Loucy (cell line): ENCODE data around the gene MOB3C.

Experiments used
- H2AFZ ChIP-seq: fragments of 200-600 bp; sonication (generic); 2 replicates; pipeline ENCODE4 v1.6.0; 2016; ENCODE audit warnings: antibody characterized with exemption, mild to moderate bottlenecking, low read length, moderate library complexity
- H3F3A ChIP-seq: fragments of 200-600 bp; 2 replicates; pipeline ENCODE4 v1.6.0; 2016; ENCODE audit warnings: antibody characterized with exemption, low read depth, mild to moderate bottlenecking
- H3K27me3 ChIP-seq: fragments of 200-600 bp; sonication (generic); 2 replicates; pipeline ENCODE4 v1.6.1; 2014; ENCODE audit warnings: low read length, mild to moderate bottlenecking; ENCODE audit not compliant: insufficient read depth, poor library complexity, severe bottlenecking
- H3K36me3 ChIP-seq: fragments of 200-600 bp; sonication (generic); 2 replicates; pipeline ENCODE4 v1.6.1; 2016; ENCODE audit warnings: low read length; ENCODE audit not compliant: insufficient read depth
- H3K4me1 ChIP-seq: fragments of 200-600 bp; sonication (generic); 2 replicates; pipeline ENCODE4 v1.5.1; 2014; ENCODE audit warnings: low read length, mild to moderate bottlenecking; ENCODE audit not compliant: insufficient read depth, poor library complexity, severe bottlenecking
- H3K4me2 ChIP-seq: fragments of 200-600 bp; sonication (generic); 2 replicates; pipeline ENCODE4 v1.6.0; 2014; ENCODE audit warnings: antibody characterized with exemption, low read length, low read depth, mild to moderate bottlenecking; ENCODE audit not compliant: poor library complexity, severe bottlenecking
- H3K4me3 ChIP-seq: fragments of 200-600 bp; sonication (generic); 2 replicates; pipeline ENCODE4 v1.5.1; 2014; ENCODE audit warnings: low read length, mild to moderate bottlenecking, mixed read lengths; ENCODE audit not compliant: poor library complexity, severe bottlenecking
- H3K79me2 ChIP-seq: fragments of 200-600 bp; sonication (generic); 2 replicates; pipeline ENCODE4 v1.6.1; 2014; ENCODE audit warnings: low read length; ENCODE audit not compliant: insufficient read depth
- H3K9ac ChIP-seq: fragments of 200-600 bp; sonication (generic); 2 replicates; pipeline ENCODE4 v1.6.0; 2014; ENCODE audit warnings: mild to moderate bottlenecking, low read depth, low read length, moderate library complexity; ENCODE audit not compliant: poor library complexity, severe bottlenecking
- H3K9me2 ChIP-seq: fragments of 200-600 bp; sonication (generic); replicated peaks from 2 replicates; pipeline ENCODE4 v1.6.1; 2016; ENCODE audit warnings: low read depth, low read length, mixed read lengths
- H3K9me3 ChIP-seq: fragments of 200-600 bp; sonication (generic); 2 replicates; pipeline ENCODE4 v1.6.1; 2014; ENCODE audit warnings: mild to moderate bottlenecking, antibody characterized with exemption, low read length, low read depth; ENCODE audit not compliant: insufficient read depth
- H4K20me1 ChIP-seq: fragments of 200-600 bp; sonication (generic); 2 replicates; pipeline ENCODE4 v1.6.0; 2014; ENCODE audit warnings: antibody characterized with exemption, low read length, mild to moderate bottlenecking; ENCODE audit not compliant: insufficient read depth, poor library complexity, severe bottlenecking
- CTCF ChIP-seq: fragments of 200-600 bp; sonication (generic); conservative IDR thresholded peaks from 2 replicates; pipeline ENCODE4 v1.5.1; 2014; ENCODE audit warnings: mild to moderate bottlenecking, antibody characterized with exemption, low read length
- EZH2phosphoT487 ChIP-seq: fragments of 200-600 bp; IDR thresholded peaks from 2 replicates; pipeline ENCODE4 v1.6.1; 2018; ENCODE audit warnings: antibody characterized with exemption, mild to moderate bottlenecking, moderate library complexity, borderline replicate concordance

Gene MOB3C

GRCh38 chr1:46622344-46622743, 5.7 kb upstream of the MOB3C start:
- Histone ChIP-seq H3K4me2 (no peak overlapping the region), H3K79me2 (no peaks in the 10 kb centered on the region), H2AFZ (no peak overlapping the region), H3K27me3 (no peaks in the 10 kb centered on the region), H3F3A (no peaks in the 10 kb centered on the region), H3K9me3 (no peaks in the 10 kb centered on the region), H3K4me1 (peaks cover 32% of the 10 kb centered on the region), H3K4me3 (no peak overlapping the region), H3K9ac (no peak overlapping the region), H3K36me3 (no peaks in the 10 kb centered on the region), H4K20me1 (no peaks in the 10 kb centered on the region), H3K9me2 (no peaks in the 10 kb centered on the region)
- TF ChIP-seq CTCF (peak; percentile 82), EZH2phosphoT487 (no peak)

- Histone ChIP-seq H3K27me3 (no peaks in the 10 kb centered on the region), H3K36me3 (no peaks in the 10 kb centered on the region), H3K4me1 (peaks cover 36% of the 10 kb centered on the region), H3K9me2 (no peaks in the 10 kb centered on the region), H3K9ac (no peak overlapping the region), H3K79me2 (no peaks in the 10 kb centered on the region), H3K4me2 (no peak overlapping the region), H3K9me3 (no peaks in the 10 kb centered on the region), H3K4me3 (no peak overlapping the region), H2AFZ (no peak overlapping the region), H3F3A (no peaks in the 10 kb centered on the region), H4K20me1 (no peaks in the 10 kb centered on the region)
- TF ChIP-seq CTCF (no peak), EZH2phosphoT487 (no peak)
Observed at GRCh38 chr1:46621930-46622329, 5.3 kb upstream of the MOB3C start.

GRCh38 chr1:46619656-46620258, 3.1 kb upstream of the MOB3C start:
- Histone ChIP-seq H3K27me3 (no peaks in the 10 kb centered on the region), H3K9me2 (no peaks in the 10 kb centered on the region), H4K20me1 (no peaks in the 10 kb centered on the region), H3K4me1 (peaks cover 53% of the 10 kb centered on the region), H3K9me3 (no peaks in the 10 kb centered on the region), H3F3A (no peaks in the 10 kb centered on the region), H3K9ac (no peak overlapping the region), H3K79me2 (peaks cover 12% of the 10 kb centered on the region; the same call in 1 of the 2 replicates), H3K36me3 (no peaks in the 10 kb centered on the region), H3K4me2 (no peak overlapping the region), H2AFZ (no peak overlapping the region), H3K4me3 (no peak overlapping the region)
- TF ChIP-seq CTCF, result no peak
- no peak for TF ChIP-seq EZH2phosphoT487
